ENCODE measurements around the gene CDK2AP2.

DNA sequence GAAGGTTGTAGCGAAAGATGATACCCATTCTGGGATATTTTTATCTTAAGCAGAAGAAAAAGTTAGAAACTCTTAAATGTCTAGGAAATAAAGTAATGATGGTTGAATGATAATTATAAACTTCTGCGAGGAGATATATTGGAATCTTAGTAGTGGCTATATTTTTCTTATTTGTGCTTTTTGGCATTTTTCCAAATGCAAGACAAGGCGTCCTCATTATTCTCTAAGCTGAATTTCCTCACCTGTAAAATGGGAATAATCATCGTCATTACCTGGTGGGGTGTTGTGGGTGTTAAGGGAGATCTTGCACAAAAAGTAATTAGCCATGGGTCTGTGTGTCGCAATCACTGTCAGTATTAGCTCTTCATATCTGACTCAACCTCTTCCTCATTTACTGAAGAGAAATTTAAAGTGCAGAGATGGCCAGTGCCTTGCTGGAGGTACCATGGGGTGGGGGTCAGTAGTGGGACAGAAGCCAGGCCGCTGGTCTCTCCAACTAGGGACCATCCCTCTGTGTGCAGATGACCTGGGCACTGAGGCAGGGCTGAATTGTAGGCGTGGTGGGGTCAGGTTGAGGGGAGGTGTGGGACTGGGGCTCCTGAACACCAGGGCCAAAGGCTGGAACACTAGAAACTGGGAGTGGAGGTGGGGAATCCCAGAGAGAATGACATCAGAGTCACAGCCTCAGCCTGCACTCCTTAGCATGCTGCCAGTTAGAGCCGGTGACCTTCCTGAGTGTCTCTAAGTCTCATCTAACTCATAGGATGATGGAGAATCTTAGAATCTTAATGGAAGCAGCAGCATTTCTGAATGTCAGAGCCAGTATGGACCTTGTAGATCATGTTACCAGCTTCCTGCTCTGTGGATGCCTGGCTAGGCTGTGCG, 6.9 kb downstream of the CDK2AP2 start:
- TF ChIP-seq POLR2A (IDR thresholded peaks at IDR 0.05; ENCODE audit: low read depth, low read length): no peak
- TF ChIP-seq, protein P1, sequence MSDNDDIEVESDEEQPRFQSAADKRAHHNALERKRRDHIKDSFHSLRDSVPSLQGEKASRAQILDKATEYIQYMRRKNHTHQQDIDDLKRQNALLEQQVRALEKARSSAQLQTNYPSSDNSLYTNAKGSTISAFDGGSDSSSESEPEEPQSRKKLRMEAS (IDR thresholded peaks at IDR 0.05; ENCODE audit: insufficient read depth, insufficient read length): no peak
- no peak for TF ChIP-seq CTCF (IDR thresholded peaks at IDR 0.05; ENCODE audit: extremely low read depth in 1 of 2, insufficient read depth in 1 of 2, low read depth in 1 of 2, low read length in 2 of 2)

Measured in endothelial cell of umbilical vein (primary cell).